Measurements from ENCODE around the gene HNRNPC. TPM values are rescaled to one million over a fixed set of nuclear protein-coding genes. Genes with fewer than 3 reads are reported as not detected.

Gene HNRNPC
- total RNA-seq, 1 experiment from 2014 or later = 1,062 TPM

DNA sequence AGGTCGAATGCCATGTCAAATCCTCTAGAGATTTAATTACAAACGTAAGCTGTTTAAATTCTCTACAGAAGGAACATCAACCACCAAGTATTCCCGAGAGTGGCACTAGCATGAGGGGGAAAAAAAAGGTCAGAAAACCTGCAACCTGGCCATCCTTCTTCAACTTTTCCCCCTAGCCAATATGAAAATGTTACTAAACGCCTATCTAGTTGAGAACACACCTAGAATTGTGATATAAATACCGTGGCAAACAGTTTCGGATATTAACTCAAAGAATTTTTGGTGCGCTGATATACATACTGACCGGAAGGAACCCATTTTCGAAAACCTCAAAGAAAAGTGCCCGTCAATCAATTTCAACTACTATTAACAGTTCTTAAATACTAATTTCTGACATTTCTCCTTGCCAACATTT, 1.8 kb downstream of the HNRNPC start:
- H3K4me3 Mint-ChIP-seq = peak overlapping the region; percentile 100
- H4K20me1 ChIP-seq (ENCODE audit: control insufficient read depth, insufficient read depth, insufficient read length) = no peaks in the 10 kb centered on the region
- no peak overlapping the region for H3K18ac ChIP-seq (ENCODE audit: insufficient read length, low read depth, low read length)
- H3K27me3 ChIP-seq (ENCODE audit: insufficient read depth, low read length) = no peaks in the 10 kb centered on the region
- H3K4ac ChIP-seq (ENCODE audit: low read depth, low read length) = no peak overlapping the region
- no peak overlapping the region for H3K14ac ChIP-seq (ENCODE audit: insufficient read depth, low read length)
- H3K23ac ChIP-seq (ENCODE audit: insufficient read length, low read depth, low read length) = no peak overlapping the region
- H3K27me3 Mint-ChIP-seq (ENCODE audit: low read depth) = peaks cover 2% of the 10 kb centered on the region; the same call in 1 of the 2 replicates
- H3T11ph ChIP-seq (ENCODE audit: low read length) = no peak overlapping the region
- H3K23me2 ChIP-seq (ENCODE audit: insufficient read length, low read depth, low read length, poor library complexity, severe bottlenecking) = peaks cover 6% of the 10 kb centered on the region
- no peak overlapping the region for H2BK12ac ChIP-seq (ENCODE audit: insufficient read length, low read depth, low read length)
- H3K4me1 ChIP-seq (ENCODE audit: insufficient read depth, low read length) = peaks cover under 1% of the 10 kb centered on the region; the same call in 1 of the 2 replicates
- no peak overlapping the region for H4K5ac ChIP-seq (ENCODE audit: insufficient read length, low read depth, low read length)
- peaks cover 63 to 68% (median 68%) of the 10 kb centered on the region in 3 experiments for H3K36me3 Mint-ChIP-seq (ENCODE audit: insufficient read depth in 1 of 3, low read depth in 3 of 3)
- peaks cover 64% of the 10 kb centered on the region for H3K79me2 ChIP-seq (ENCODE audit: insufficient read depth, low read length)
- H3K27ac Mint-ChIP-seq = peak overlapping the region; percentile 76 to 100 (median 92); a peak in 5 of 7 replicates
- H3K79me1 ChIP-seq (ENCODE audit: insufficient read depth, low read depth, low read length, poor library complexity, severe bottlenecking) = peaks cover 2% of the 10 kb centered on the region
- TF ChIP-seq CTCF (conservative IDR thresholded peaks at IDR 0.05) = no peak
- no peaks in the 10 kb centered on the region for H3K9me3 ChIP-seq (ENCODE audit: control insufficient read depth, low read depth, low read length)
- no peak overlapping the region for H2AFZ ChIP-seq (ENCODE audit: low read length)
- peak overlapping the region; percentile 100 for H3K9ac ChIP-seq (ENCODE audit: extremely low read depth, insufficient read length, low read length)
- H3K27ac ChIP-seq (ENCODE audit: insufficient read length, low read depth, low read length) = no peak overlapping the region
- peaks cover 38 to 52% of the 10 kb centered on the region in 2 experiments for H3K4me1 Mint-ChIP-seq
- H4K8ac ChIP-seq (replicated peaks; ENCODE audit: insufficient read length, low read depth, low read length) = no peak overlapping the region
- no peak overlapping the region for H2BK5ac ChIP-seq (ENCODE audit: insufficient read length, low read length)
- no peak overlapping the region for H2AK5ac ChIP-seq (ENCODE audit: insufficient read length, low read length)
- H2BK20ac ChIP-seq (ENCODE audit: low read depth, low read length, poor library complexity, severe bottlenecking) = no peak overlapping the region
- peaks cover 3% of the 10 kb centered on the region in 2 experiments; a peak in 4 of 5 replicates for H3K9me3 Mint-ChIP-seq
- H2BK120ac ChIP-seq (ENCODE audit: low read depth, low read length, poor library complexity, severe bottlenecking) = no peak overlapping the region
- H2BK15ac ChIP-seq (ENCODE audit: low read depth, low read length) = no peak overlapping the region
- no peak for DNase-seq
- no peak overlapping the region for H3K56ac ChIP-seq (ENCODE audit: insufficient read length, low read depth, low read length)
- H4K91ac ChIP-seq (ENCODE audit: insufficient read length, low read depth, low read length) = no peak overlapping the region
- WGBS (ENCODE audit: extremely low coverage, insufficient read length, low lambda C conversion rate) = no CpG with 5 or more reads among the region's 10 CpGs
- peak overlapping the region; percentile 87 for H3K4me2 ChIP-seq (ENCODE audit: insufficient read depth, insufficient read length, low read length)

Data from H9 (cell line).